Astrocyte (in vitro differentiated cells and primary cell): ENCODE results near the gene DUSP14. TPM values are rescaled to one million over a fixed set of nuclear protein-coding genes. Genes with fewer than 3 reads are reported as not detected.
A peak's percentile ranks its signal among the peaks of the same experiment; 100 is the strongest.

Experiments
- DNase-seq: peaks from one replicate; pipeline ENCODE4 v3.0.0-alpha.2; 2010; ENCODE audit warnings: low read depth
- FAIRE-seq: peaks from 2 replicates; lab custom pipeline; 2011; peaks lifted over from hg19 to GRCh38; lab: Jason Lieb, UNC
- H2AFZ ChIP-seq: 2 replicates; pipeline ENCODE4 v1.6.0; 2012; ENCODE audit warnings: low read depth, low read length, inconsistent platforms
- H3K27ac ChIP-seq: 2 replicates; pipeline ENCODE4 v1.5.1; 2011; ENCODE audit warnings: low read depth, low read length, inconsistent platforms
- H3K27me3 ChIP-seq: 2 replicates; pipeline ENCODE4 v1.6.0; 2011; ENCODE audit warnings: low read length, inconsistent platforms; ENCODE audit not compliant: insufficient read depth
- H3K36me3 ChIP-seq: 2 replicates; pipeline ENCODE4 v1.5.1; 2011; ENCODE audit warnings: low read length, inconsistent platforms; ENCODE audit not compliant: insufficient read depth
- H3K4me1 ChIP-seq: 2 replicates; pipeline ENCODE4 v1.5.1; 2011; ENCODE audit warnings: low read length, inconsistent platforms; ENCODE audit not compliant: insufficient read depth
- H3K4me2 ChIP-seq: 2 replicates; pipeline ENCODE4 v1.6.0; 2012; ENCODE audit warnings: low read length, inconsistent platforms
- H3K4me3 ChIP-seq: 2 replicates; pipeline ENCODE4 v1.5.1; 2011; ENCODE audit warnings: low read depth, mild to moderate bottlenecking, low read length, inconsistent platforms; ENCODE audit not compliant: insufficient read depth
- H3K79me2 ChIP-seq: 2 replicates; pipeline ENCODE4 v1.6.0; 2012; ENCODE audit warnings: mild to moderate bottlenecking, low read length, inconsistent platforms; ENCODE audit not compliant: insufficient read depth
- H3K9ac ChIP-seq: 2 replicates; pipeline ENCODE4 v1.6.0; 2012; ENCODE audit warnings: mild to moderate bottlenecking, low read length, inconsistent platforms
- H3K9me3 ChIP-seq: 2 replicates; pipeline ENCODE4 v1.5.1; 2012; ENCODE audit warnings: low read depth, mild to moderate bottlenecking, low read length, inconsistent platforms; ENCODE audit not compliant: insufficient read depth
- H4K20me1 ChIP-seq: 2 replicates; pipeline ENCODE4 v1.6.0; 2012; ENCODE audit warnings: low read length, inconsistent platforms; ENCODE audit not compliant: insufficient read depth
- H3K27ac Mint-ChIP-seq: one replicate; pipeline ENCODE4 v1.8.0; 2021; ENCODE audit warnings: mild to moderate bottlenecking, mixed read lengths; ENCODE audit not compliant: unreplicated experiment
- H3K27me3 Mint-ChIP-seq: one replicate; pipeline ENCODE4 v1.8.0; 2021; ENCODE audit warnings: low read depth, mixed read lengths; ENCODE audit not compliant: unreplicated experiment
- H3K36me3 Mint-ChIP-seq: one replicate; pipeline ENCODE4 v1.8.0; 2021; ENCODE audit warnings: low read depth, mixed read lengths; ENCODE audit not compliant: unreplicated experiment
- H3K4me1 Mint-ChIP-seq: one replicate; pipeline ENCODE4 v1.8.0; 2021; ENCODE audit warnings: low read depth, mixed read lengths; ENCODE audit not compliant: unreplicated experiment
- H3K4me3 Mint-ChIP-seq: one replicate; pipeline ENCODE4 v1.8.0; 2021; ENCODE audit warnings: mild to moderate bottlenecking, moderate library complexity, mixed read lengths; ENCODE audit not compliant: unreplicated experiment
- H3K9me3 Mint-ChIP-seq: one replicate; pipeline ENCODE4 v1.8.0; 2021; ENCODE audit warnings: mild to moderate bottlenecking, mixed read lengths; ENCODE audit not compliant: unreplicated experiment
- CTCF ChIP-seq: IDR thresholded peaks from 2 replicates; pipeline ENCODE4 v1.5.1; 2011; ENCODE audit warnings: low read depth, mild to moderate bottlenecking, inconsistent platforms, low read length, moderate library complexity; ENCODE audit not compliant: insufficient read depth
- EZH2 ChIP-seq: IDR thresholded peaks from 2 replicates; pipeline ENCODE4 v1.6.1; 2012; ENCODE audit warnings: mild to moderate bottlenecking, low read length, inconsistent platforms; ENCODE audit not compliant: insufficient read depth
- total RNA-seq: library from RNA; stranded (reverse); gene quantifications from 2 replicates; pipeline ENCODE4 v1.2.1, GENCODE V29; 2021

Gene DUSP14
- total RNA-seq, 1 donor from 2014 or later = 69.1 TPM

- no peaks in the 10 kb centered on the region for H3K27me3 Mint-ChIP-seq
Observed at GRCh38 chr17:37463039-37463438, 26.7 kb upstream of the DUSP14 start.

GRCh38 chr17:37465069-37465616 is 24.5 kb upstream of the DUSP14 start:
- H4K20me1 ChIP-seq = no peaks in the 10 kb centered on the region
- no peak for TF ChIP-seq EZH2
- H3K27me3 ChIP-seq = no peaks in the 10 kb centered on the region
- H3K36me3 Mint-ChIP-seq = peaks cover 14% of the 10 kb centered on the region
- no peak overlapping the region for H3K4me3 ChIP-seq
- H3K9me3 ChIP-seq = no peaks in the 10 kb centered on the region
- H3K79me2 ChIP-seq = no peaks in the 10 kb centered on the region
- peak; percentile 74 for DNase-seq
- no peaks in the 10 kb centered on the region for H3K4me1 Mint-ChIP-seq
- no peak overlapping the region for H3K4me3 Mint-ChIP-seq
- no peak for FAIRE-seq
- H3K36me3 ChIP-seq = peaks cover 18% of the 10 kb centered on the region
- H3K27ac ChIP-seq = no peak overlapping the region
- no peaks in the 10 kb centered on the region for H3K9me3 Mint-ChIP-seq
- no peaks in the 10 kb centered on the region for H3K4me1 ChIP-seq
- H2AFZ ChIP-seq = no peak overlapping the region
- no peak overlapping the region for H3K27ac Mint-ChIP-seq
- H3K4me2 ChIP-seq = no peak overlapping the region
- no peak overlapping the region for H3K9ac ChIP-seq
- H3K27me3 Mint-ChIP-seq = no peaks in the 10 kb centered on the region

More at GRCh38 chr17:37463039-37463438, 26.7 kb upstream of the DUSP14 start:
- Mint-ChIP-seq H3K4me3 (no peak overlapping the region), H3K4me1 (peaks cover 7% of the 10 kb centered on the region), H3K9me3 (no peaks in the 10 kb centered on the region), H3K36me3 (peaks cover 16% of the 10 kb centered on the region), H3K27ac (no peak overlapping the region)
- peaks cover 7% of the 10 kb centered on the region for H3K4me1 ChIP-seq
- no peaks in the 10 kb centered on the region for H3K79me2 ChIP-seq
- H3K27ac ChIP-seq = no peak overlapping the region
- H3K36me3 ChIP-seq = peaks cover 10% of the 10 kb centered on the region
- TF ChIP-seq CTCF (no peak), EZH2 (no peak)
- H3K4me3 ChIP-seq = no peak overlapping the region
- no peaks in the 10 kb centered on the region for H3K9me3 ChIP-seq
- H4K20me1 ChIP-seq = no peaks in the 10 kb centered on the region
- no peak overlapping the region for H3K4me2 ChIP-seq
- no peak overlapping the region for H3K9ac ChIP-seq
- H3K27me3 ChIP-seq = no peaks in the 10 kb centered on the region
- FAIRE-seq = no peak
- H2AFZ ChIP-seq = no peak overlapping the region
- DNase-seq = no peak

GRCh38 chr17:37466471-37466870 is 23.2 kb upstream of the DUSP14 start:
- Mint-ChIP-seq H3K27ac (no peak overlapping the region), H3K4me1 (no peaks in the 10 kb centered on the region), H3K36me3 (peaks cover 17% of the 10 kb centered on the region), H3K27me3 (no peaks in the 10 kb centered on the region), H3K9me3 (no peaks in the 10 kb centered on the region), H3K4me3 (no peak overlapping the region)
- Histone ChIP-seq H3K4me1 (no peaks in the 10 kb centered on the region), H3K36me3 (peaks cover 29% of the 10 kb centered on the region), H3K79me2 (no peaks in the 10 kb centered on the region), H3K4me2 (no peak overlapping the region), H3K4me3 (no peak overlapping the region), H2AFZ (no peak overlapping the region), H3K9me3 (no peaks in the 10 kb centered on the region), H3K27ac (no peak overlapping the region), H4K20me1 (no peaks in the 10 kb centered on the region), H3K27me3 (no peaks in the 10 kb centered on the region), H3K9ac (no peak overlapping the region)
- FAIRE-seq (no peak), DNase-seq (no peak)
- TF ChIP-seq EZH2 (no peak), CTCF (no peak)
